ENCODE data around the gene CHD5. TPM values are rescaled to one million over a fixed set of nuclear protein-coding genes. Genes with fewer than 3 reads are reported as not detected.

The CHD5 gene
- polyA plus RNA-seq, 1 donor: 2.6 TPM

GRCh38 chr1:6123816-6124215 lies 56.3 kb downstream of the CHD5 start:
- no peak for DNase-seq

GRCh38 chr1:6123083-6123482 lies 57.0 kb downstream of the CHD5 start:
- H3K36me3 ChIP-seq (ENCODE audit: control insufficient read depth, insufficient read depth, low read length): no peaks in the 10 kb centered on the region
- H3K4me3 ChIP-seq (ENCODE audit: low read length): no peak overlapping the region
- DNase-seq: no peak
- H3K4me1 ChIP-seq (ENCODE audit: control insufficient read depth, insufficient read depth, low read length): peaks cover 4% of the 10 kb centered on the region
- no peak overlapping the region for H3K27ac ChIP-seq (ENCODE audit: low read length)
- peaks cover 2% of the 10 kb centered on the region for H3K27me3 ChIP-seq (ENCODE audit: control insufficient read depth, insufficient read depth, low read length)
- WGBS (ENCODE audit: insufficient coverage, low lambda C conversion rate): no CpG with 5 or more reads among the region's 7 CpGs
- H3K9me3 ChIP-seq (ENCODE audit: control insufficient read depth, low read depth, low read length): no peaks in the 10 kb centered on the region

More at GRCh38 chr1:6123816-6124215, 56.3 kb downstream of the CHD5 start:
- Histone ChIP-seq H3K9me3 (ENCODE audit: control insufficient read depth, low read depth, low read length) (no peaks in the 10 kb centered on the region), H3K4me3 (ENCODE audit: low read length) (no peak overlapping the region), H3K27me3 (ENCODE audit: control insufficient read depth, insufficient read depth, low read length) (peaks cover 2% of the 10 kb centered on the region), H3K4me1 (ENCODE audit: control insufficient read depth, insufficient read depth, low read length) (peaks cover 4% of the 10 kb centered on the region), H3K36me3 (ENCODE audit: control insufficient read depth, insufficient read depth, low read length) (no peaks in the 10 kb centered on the region), H3K27ac (ENCODE audit: low read length) (no peak overlapping the region)
- no CpG with 5 or more reads among the region's 10 CpGs for WGBS (ENCODE audit: insufficient coverage, low lambda C conversion rate)

GRCh38 chr1:6121651-6122370 lies 58.3 kb downstream of the CHD5 start:
- no CpG with 5 or more reads among the region's 17 CpGs for WGBS (ENCODE audit: insufficient coverage, low lambda C conversion rate)
- no peaks in the 10 kb centered on the region for H3K36me3 ChIP-seq (ENCODE audit: control insufficient read depth, insufficient read depth, low read length)
- H3K27me3 ChIP-seq (ENCODE audit: control insufficient read depth, insufficient read depth, low read length): peaks cover 1% of the 10 kb centered on the region
- no peak overlapping the region for H3K27ac ChIP-seq (ENCODE audit: low read length)
- no peaks in the 10 kb centered on the region for H3K9me3 ChIP-seq (ENCODE audit: control insufficient read depth, low read depth, low read length)
- H3K4me1 ChIP-seq (ENCODE audit: control insufficient read depth, insufficient read depth, low read length): peaks cover 2% of the 10 kb centered on the region
- H3K4me3 ChIP-seq (ENCODE audit: low read length): no peak overlapping the region
- no peak for DNase-seq

- WGBS (ENCODE audit: insufficient coverage, low lambda C conversion rate): no CpG with 5 or more reads among the region's 18 CpGs
- H3K36me3 ChIP-seq (ENCODE audit: control insufficient read depth, insufficient read depth, low read length): no peaks in the 10 kb centered on the region
- no peaks in the 10 kb centered on the region for H3K4me1 ChIP-seq (ENCODE audit: control insufficient read depth, insufficient read depth, low read length)
- DNase-seq: no peak
- no peak overlapping the region for H3K27ac ChIP-seq (ENCODE audit: low read length)
- H3K4me3 ChIP-seq (ENCODE audit: low read length): no peak overlapping the region
- H3K27me3 ChIP-seq (ENCODE audit: control insufficient read depth, insufficient read depth, low read length): no peaks in the 10 kb centered on the region
- no peaks in the 10 kb centered on the region for H3K9me3 ChIP-seq (ENCODE audit: control insufficient read depth, low read depth, low read length)
Measured at GRCh38 chr1:6121021-6121421, 59.1 kb downstream of the CHD5 start.

GRCh38 chr1:6118415-6118814 lies 61.7 kb downstream of the CHD5 start:
- Histone ChIP-seq H3K4me1 (ENCODE audit: control insufficient read depth, insufficient read depth, low read length) (no peaks in the 10 kb centered on the region), H3K4me3 (ENCODE audit: low read length) (no peak overlapping the region), H3K9me3 (ENCODE audit: control insufficient read depth, low read depth, low read length) (no peaks in the 10 kb centered on the region), H3K27me3 (ENCODE audit: control insufficient read depth, insufficient read depth, low read length) (no peaks in the 10 kb centered on the region), H3K27ac (ENCODE audit: low read length) (no peak overlapping the region), H3K36me3 (ENCODE audit: control insufficient read depth, insufficient read depth, low read length) (no peaks in the 10 kb centered on the region)
- DNase-seq: no peak
- whole genome bisulfite sequencing (ENCODE audit: insufficient coverage, low lambda C conversion rate): no CpG with 5 or more reads among the region's 3 CpGs

- Histone ChIP-seq H3K27ac (ENCODE audit: low read length) (no peak overlapping the region), H3K9me3 (ENCODE audit: control insufficient read depth, low read depth, low read length) (no peaks in the 10 kb centered on the region), H3K27me3 (ENCODE audit: control insufficient read depth, insufficient read depth, low read length) (no peaks in the 10 kb centered on the region), H3K4me1 (ENCODE audit: control insufficient read depth, insufficient read depth, low read length) (no peaks in the 10 kb centered on the region), H3K36me3 (ENCODE audit: control insufficient read depth, insufficient read depth, low read length) (no peaks in the 10 kb centered on the region), H3K4me3 (ENCODE audit: low read length) (no peak overlapping the region)
- DNase-seq: no peak
Measured at GRCh38 chr1:6117624-6118023, 62.5 kb downstream of the CHD5 start.

GRCh38 chr1:6117064-6117463 lies 63.1 kb downstream of the CHD5 start:
- no peak overlapping the region for H3K27ac ChIP-seq (ENCODE audit: low read length)
- 100% methylated on average over 1 of the region's 2 CpGs for WGBS (ENCODE audit: insufficient coverage, low lambda C conversion rate)
- H3K4me1 ChIP-seq (ENCODE audit: control insufficient read depth, insufficient read depth, low read length): no peaks in the 10 kb centered on the region
- DNase-seq: no peak
- H3K9me3 ChIP-seq (ENCODE audit: control insufficient read depth, low read depth, low read length): no peaks in the 10 kb centered on the region
- H3K27me3 ChIP-seq (ENCODE audit: control insufficient read depth, insufficient read depth, low read length): no peaks in the 10 kb centered on the region
- no peaks in the 10 kb centered on the region for H3K36me3 ChIP-seq (ENCODE audit: control insufficient read depth, insufficient read depth, low read length)
- H3K4me3 ChIP-seq (ENCODE audit: low read length): no peak overlapping the region

- Histone ChIP-seq H3K36me3 (ENCODE audit: control insufficient read depth, insufficient read depth, low read length) (no peaks in the 10 kb centered on the region), H3K27ac (ENCODE audit: low read length) (no peak overlapping the region), H3K4me3 (ENCODE audit: low read length) (no peak overlapping the region), H3K27me3 (ENCODE audit: control insufficient read depth, insufficient read depth, low read length) (no peaks in the 10 kb centered on the region), H3K4me1 (ENCODE audit: control insufficient read depth, insufficient read depth, low read length) (no peaks in the 10 kb centered on the region), H3K9me3 (ENCODE audit: control insufficient read depth, low read depth, low read length) (no peaks in the 10 kb centered on the region)
- no peak for DNase-seq
- WGBS (ENCODE audit: insufficient coverage, low lambda C conversion rate): no CpG with 5 or more reads among the region's 1 CpG
Measured at GRCh38 chr1:6116137-6116536, 64.0 kb downstream of the CHD5 start.

GRCh38 chr1:6113745-6114144 lies 66.4 kb downstream of the CHD5 start:
- no peaks in the 10 kb centered on the region for H3K9me3 ChIP-seq (ENCODE audit: control insufficient read depth, low read depth, low read length)
- DNase-seq: no peak
- H3K36me3 ChIP-seq (ENCODE audit: control insufficient read depth, insufficient read depth, low read length): no peaks in the 10 kb centered on the region
- peaks cover 8% of the 10 kb centered on the region for H3K27me3 ChIP-seq (ENCODE audit: control insufficient read depth, insufficient read depth, low read length)
- H3K27ac ChIP-seq (ENCODE audit: low read length): no peak overlapping the region
- H3K4me3 ChIP-seq (ENCODE audit: low read length): no peak overlapping the region
- H3K4me1 ChIP-seq (ENCODE audit: control insufficient read depth, insufficient read depth, low read length): no peaks in the 10 kb centered on the region
- no CpG with 5 or more reads among the region's 14 CpGs for WGBS (ENCODE audit: insufficient coverage, low lambda C conversion rate)

- no peak for DNase-seq
- no peak overlapping the region for H3K27ac ChIP-seq (ENCODE audit: low read length)
- no peaks in the 10 kb centered on the region for H3K4me1 ChIP-seq (ENCODE audit: control insufficient read depth, insufficient read depth, low read length)
- no peak overlapping the region for H3K4me3 ChIP-seq (ENCODE audit: low read length)
- no peaks in the 10 kb centered on the region for H3K36me3 ChIP-seq (ENCODE audit: control insufficient read depth, insufficient read depth, low read length)
- 100% methylated on average over 1 of the region's 10 CpGs for WGBS (ENCODE audit: insufficient coverage, low lambda C conversion rate)
- H3K27me3 ChIP-seq (ENCODE audit: control insufficient read depth, insufficient read depth, low read length): peaks cover 8% of the 10 kb centered on the region
- H3K9me3 ChIP-seq (ENCODE audit: control insufficient read depth, low read depth, low read length): no peaks in the 10 kb centered on the region
Measured at GRCh38 chr1:6113116-6113515, 67.0 kb downstream of the CHD5 start.

GRCh38 chr1:6112690-6113005 lies 67.5 kb downstream of the CHD5 start:
- Histone ChIP-seq H3K36me3 (ENCODE audit: control insufficient read depth, insufficient read depth, low read length) (no peaks in the 10 kb centered on the region), H3K4me1 (ENCODE audit: control insufficient read depth, insufficient read depth, low read length) (no peaks in the 10 kb centered on the region), H3K27me3 (ENCODE audit: control insufficient read depth, insufficient read depth, low read length) (peaks cover 8% of the 10 kb centered on the region), H3K9me3 (ENCODE audit: control insufficient read depth, low read depth, low read length) (no peaks in the 10 kb centered on the region), H3K4me3 (ENCODE audit: low read length) (no peak overlapping the region), H3K27ac (ENCODE audit: low read length) (no peak overlapping the region)
- DNase-seq: no peak
- no CpG with 5 or more reads among the region's 5 CpGs for WGBS (ENCODE audit: insufficient coverage, low lambda C conversion rate)

All from large intestine (tissue), 3 donors.